H9 (cell line): ENCODE data around the gene ZNF564. TPM values are rescaled to one million over a fixed set of nuclear protein-coding genes. Genes with fewer than 3 reads are reported as not detected.

Experiments
- DNase-seq: peaks from one replicate; pipeline ENCODE4 v3.0.0-alpha.2; 2017
- H2AFZ ChIP-seq: one replicate; pipeline ENCODE4 v1.6.1; 2013; ENCODE audit warnings: mild to moderate bottlenecking, low read length, control low read depth, moderate library complexity
- H2AK5ac ChIP-seq: 2 replicates; pipeline ENCODE4 v1.6.1; 2013; ENCODE audit warnings: low read length, control low read depth, mixed read lengths; ENCODE audit not compliant: insufficient read length
- H2BK120ac ChIP-seq: one replicate; pipeline ENCODE4 v1.6.1; 2013; ENCODE audit warnings: low read depth, mild to moderate bottlenecking, low read length, control low read depth, inconsistent platforms; ENCODE audit not compliant: poor library complexity, severe bottlenecking
- H2BK12ac ChIP-seq: 2 replicates; pipeline ENCODE4 v1.6.1; 2013; ENCODE audit warnings: low read length, control low read depth, mixed read lengths, low read depth; ENCODE audit not compliant: insufficient read length
- H2BK15ac ChIP-seq: 2 replicates; pipeline ENCODE4 v1.6.1; 2013; ENCODE audit warnings: low read depth, low read length, control low read depth
- H2BK20ac ChIP-seq: one replicate; pipeline ENCODE4 v1.6.1; 2013; ENCODE audit warnings: low read depth, mild to moderate bottlenecking, low read length, control low read depth, inconsistent platforms; ENCODE audit not compliant: poor library complexity, severe bottlenecking
- H2BK5ac ChIP-seq: 2 replicates; pipeline ENCODE4 v1.6.1; 2013; ENCODE audit warnings: low read length, control low read depth, mixed read lengths; ENCODE audit not compliant: insufficient read length
- H3K14ac ChIP-seq: 2 replicates; pipeline ENCODE4 v1.6.1; 2013; ENCODE audit warnings: low read length, control low read depth; ENCODE audit not compliant: insufficient read depth
- H3K18ac ChIP-seq: 2 replicates; pipeline ENCODE4 v1.6.1; 2013; ENCODE audit warnings: low read depth, mild to moderate bottlenecking, mixed read lengths, low read length, control low read depth; ENCODE audit not compliant: insufficient read length
- H3K23ac ChIP-seq: 2 replicates; pipeline ENCODE4 v1.6.1; 2013; ENCODE audit warnings: low read length, control low read depth, mixed read lengths, low read depth; ENCODE audit not compliant: insufficient read length
- H3K23me2 ChIP-seq: 2 replicates; pipeline ENCODE4 v1.6.1; 2013; ENCODE audit warnings: low read depth, mild to moderate bottlenecking, mixed read lengths, low read length, control low read depth; ENCODE audit not compliant: insufficient read length, poor library complexity, severe bottlenecking
- H3K27ac ChIP-seq: 2 replicates; pipeline ENCODE4 v1.5.1; 2013; ENCODE audit warnings: low read length, control low read depth, mixed read lengths, low read depth; ENCODE audit not compliant: insufficient read length
- H3K27me3 ChIP-seq: 2 replicates; pipeline ENCODE4 v1.6.1; 2013; ENCODE audit warnings: low read length, control low read depth, inconsistent platforms; ENCODE audit not compliant: insufficient read depth
- H3K4ac ChIP-seq: 2 replicates; pipeline ENCODE4 v1.6.1; 2013; ENCODE audit warnings: low read depth, mild to moderate bottlenecking, control low read depth, inconsistent platforms, low read length, moderate library complexity
- H3K4me1 ChIP-seq: 2 replicates; pipeline ENCODE4 v1.6.1; 2013; ENCODE audit warnings: low read length, control low read depth, inconsistent platforms; ENCODE audit not compliant: insufficient read depth
- H3K4me2 ChIP-seq: 2 replicates; pipeline ENCODE4 v1.6.1; 2013; ENCODE audit warnings: low read length, control low read depth, mixed read lengths; ENCODE audit not compliant: insufficient read length, insufficient read depth
- H3K56ac ChIP-seq: 2 replicates; pipeline ENCODE4 v1.6.1; 2013; ENCODE audit warnings: low read depth, mild to moderate bottlenecking, mixed read lengths, low read length, control low read depth; ENCODE audit not compliant: insufficient read length
- H3K79me1 ChIP-seq: 2 replicates; pipeline ENCODE4 v1.6.1; 2013; ENCODE audit warnings: low read depth, mild to moderate bottlenecking, moderate library complexity, low read length, control low read depth, inconsistent platforms; ENCODE audit not compliant: insufficient read depth, poor library complexity, severe bottlenecking
- H3K79me2 ChIP-seq: 2 replicates; pipeline ENCODE4 v1.6.1; 2013; ENCODE audit warnings: low read length, control low read depth, inconsistent platforms; ENCODE audit not compliant: insufficient read depth
- H3K9ac ChIP-seq: 2 replicates; pipeline ENCODE4 v1.6.1; 2013; ENCODE audit warnings: low read length, control low read depth, mixed read lengths; ENCODE audit not compliant: insufficient read length; ENCODE audit errors: extremely low read depth
- H3K9me3 ChIP-seq: one replicate; pipeline ENCODE4 v1.6.1; 2013; ENCODE audit warnings: low read depth, low read length, inconsistent platforms; ENCODE audit not compliant: control insufficient read depth
- H3T11ph ChIP-seq: one replicate; pipeline ENCODE4 v1.6.1; 2013; ENCODE audit warnings: mild to moderate bottlenecking, low read length, control low read depth, inconsistent platforms
- H4K20me1 ChIP-seq: one replicate; pipeline ENCODE4 v1.6.1; 2013; ENCODE audit not compliant: control insufficient read depth, insufficient read length, insufficient read depth
- H4K5ac ChIP-seq: 2 replicates; pipeline ENCODE4 v1.6.1; 2013; ENCODE audit warnings: low read depth, mild to moderate bottlenecking, mixed read lengths, low read length, control low read depth; ENCODE audit not compliant: insufficient read length
- H4K8ac ChIP-seq: replicated peaks from 2 replicates; pipeline ENCODE4 v1.6.1; 2013; ENCODE audit warnings: low read length, control low read depth, mixed read lengths, low read depth; ENCODE audit not compliant: insufficient read length
- H4K91ac ChIP-seq: 2 replicates; pipeline ENCODE4 v1.6.1; 2013; ENCODE audit warnings: low read depth, mild to moderate bottlenecking, moderate library complexity, mixed read lengths, low read length, control low read depth; ENCODE audit not compliant: insufficient read length
- H3K27ac Mint-ChIP-seq, 3 experiments: 2 replicates in 2 of 3; 3 replicates in 1 of 3; pipeline ENCODE4 v1.8.0; 2020 to 2021; ENCODE audit warnings: mixed read lengths in 3 of 3, mild to moderate bottlenecking in 1 of 3, moderate library complexity in 1 of 3
- H3K27me3 Mint-ChIP-seq: 2 replicates; pipeline ENCODE4 v1.8.0; 2021; ENCODE audit warnings: low read depth, mild to moderate bottlenecking, moderate library complexity, mixed read lengths
- H3K36me3 Mint-ChIP-seq, 3 experiments: 2 replicates in 2 of 3; 3 replicates in 1 of 3; pipeline ENCODE4 v1.8.0; 2020 to 2021; ENCODE audit warnings: low read depth in 3 of 3, mixed read lengths in 3 of 3; ENCODE audit not compliant: insufficient read depth in 1 of 3
- H3K4me1 Mint-ChIP-seq, 2 experiments: 2 replicates each; pipeline ENCODE4 v1.8.0; 2020; ENCODE audit warnings: mixed read lengths in 2 of 2
- H3K4me3 Mint-ChIP-seq, 2 experiments: 2 replicates in 1 of 2; 3 replicates in 1 of 2; pipeline ENCODE4 v1.8.0; 2020 to 2021; ENCODE audit warnings: mild to moderate bottlenecking in 2 of 2, mixed read lengths in 2 of 2, moderate library complexity in 1 of 2
- H3K9me3 Mint-ChIP-seq, 2 experiments: 2 replicates in 1 of 2; 3 replicates in 1 of 2; pipeline ENCODE4 v1.8.0; 2020; ENCODE audit warnings: mild to moderate bottlenecking in 2 of 2, mixed read lengths in 2 of 2, moderate library complexity in 1 of 2
- WGBS: extraction: QIAGEN DNeasy Blood & Tissue Kit; methylation state at CpG from one replicate; pipeline ENCODE4 v1.1.7; 2013; ENCODE audit warnings: missing lambda C conversion rate, low lambda C conversion rate, mixed read lengths; ENCODE audit not compliant: insufficient read length; ENCODE audit errors: extremely low coverage; 5-methylcytosine and 5-hydroxymethylcytosine counted together
- total RNA-seq: library from RNA; stranded (reverse); gene quantifications from 2 replicates; pipeline ENCODE4 v1.2.1, GENCODE V29; 2021
- TF ChIP-seq, protein P1 (sequence below): fragments of 200-600 bp; sonication (generic); conservative IDR thresholded peaks from 3 replicates; pipeline ENCODE4 v1.8.0; 2021; ENCODE audit warnings: antibody characterized with exemption, mild to moderate bottlenecking

ZNF564 gene
- total RNA-seq, 1 experiment from 2014 or later = 11.3 TPM

DNA sequence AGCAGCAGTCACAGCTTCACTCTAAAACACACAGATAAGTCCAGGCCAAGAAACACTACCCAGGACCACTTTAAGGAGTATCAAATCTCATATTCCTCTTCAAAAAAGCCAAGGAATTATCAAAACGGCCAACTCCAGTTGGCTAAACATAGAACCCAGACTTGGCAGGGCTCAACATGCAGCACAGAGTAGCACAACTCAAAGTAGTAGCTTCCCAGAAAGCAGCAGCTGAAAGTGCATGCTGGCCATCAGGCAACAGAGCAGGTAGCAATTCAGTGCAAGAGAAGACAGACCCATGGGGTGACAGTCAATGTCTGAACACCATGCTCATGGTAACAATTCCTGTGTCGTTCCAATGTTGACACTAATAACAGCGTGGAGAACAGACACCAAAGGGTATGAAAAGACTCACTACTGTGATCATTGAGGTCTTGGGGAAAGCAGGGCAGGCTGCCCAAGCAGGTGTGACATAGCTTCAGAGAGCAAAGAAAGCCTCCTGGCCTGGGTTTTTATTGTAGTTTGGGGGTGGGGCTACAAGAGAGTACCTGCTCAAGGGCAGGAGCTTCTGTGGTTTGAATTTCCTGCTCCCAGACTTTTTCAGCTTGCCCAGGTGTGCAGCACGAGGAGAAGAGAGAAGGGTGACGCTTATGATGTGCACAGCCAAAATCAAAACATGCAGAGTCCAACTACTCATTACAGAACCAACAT lies 72.9 kb downstream of the ZNF564 start:
- Histone ChIP-seq H3T11ph (no peak overlapping the region), H4K20me1 (no peaks in the 10 kb centered on the region), H3K9me3 (no peaks in the 10 kb centered on the region), H4K91ac (no peak overlapping the region), H3K79me1 (peaks cover 3% of the 10 kb centered on the region), H4K8ac (no peak overlapping the region), H2AFZ (no peak overlapping the region), H3K79me2 (0 out of 2 replicates have a peak, but pooled peaks cover 2% of the 10 kb centered on the region), H3K4me1 (no peaks in the 10 kb centered on the region), H3K9ac (no peak overlapping the region), H3K14ac (no peak overlapping the region), H3K18ac (no peak overlapping the region), H4K5ac (peak overlapping the region; percentile 91), H2BK20ac (no peak overlapping the region), H3K23ac (no peak overlapping the region), H3K56ac (no peak overlapping the region), H2BK5ac (peak overlapping the region; percentile 38), H2BK120ac (no peak overlapping the region), H2BK12ac (no peak overlapping the region), H3K4me2 (no peak overlapping the region), H3K27me3 (no peaks in the 10 kb centered on the region), H3K27ac (no peak overlapping the region), H2BK15ac (no peak overlapping the region), H3K4ac (no peak overlapping the region), H2AK5ac (no peak overlapping the region), H3K23me2 (no peaks in the 10 kb centered on the region)
- Mint-ChIP-seq H3K36me3 (peaks cover 0 to 1% (median 0%) of the 10 kb centered on the region in 3 experiments; a peak in 3 of 7 replicates), H3K4me3 (no peak overlapping the region; a peak in 1 of 5 replicates), H3K4me1 (peaks cover 5 to 10% of the 10 kb centered on the region in 2 experiments), H3K27ac (peak overlapping the region in 1 of 3 experiments; percentile 68; a peak in 3 of 7 replicates), H3K27me3 (no peaks in the 10 kb centered on the region), H3K9me3 (peaks cover 0 to 21% of the 10 kb centered on the region in 2 experiments; a peak in 3 of 5 replicates)
- no peak for DNase-seq
- no CpG with 5 or more reads among the region's 5 CpGs for WGBS
- TF ChIP-seq, protein P1, sequence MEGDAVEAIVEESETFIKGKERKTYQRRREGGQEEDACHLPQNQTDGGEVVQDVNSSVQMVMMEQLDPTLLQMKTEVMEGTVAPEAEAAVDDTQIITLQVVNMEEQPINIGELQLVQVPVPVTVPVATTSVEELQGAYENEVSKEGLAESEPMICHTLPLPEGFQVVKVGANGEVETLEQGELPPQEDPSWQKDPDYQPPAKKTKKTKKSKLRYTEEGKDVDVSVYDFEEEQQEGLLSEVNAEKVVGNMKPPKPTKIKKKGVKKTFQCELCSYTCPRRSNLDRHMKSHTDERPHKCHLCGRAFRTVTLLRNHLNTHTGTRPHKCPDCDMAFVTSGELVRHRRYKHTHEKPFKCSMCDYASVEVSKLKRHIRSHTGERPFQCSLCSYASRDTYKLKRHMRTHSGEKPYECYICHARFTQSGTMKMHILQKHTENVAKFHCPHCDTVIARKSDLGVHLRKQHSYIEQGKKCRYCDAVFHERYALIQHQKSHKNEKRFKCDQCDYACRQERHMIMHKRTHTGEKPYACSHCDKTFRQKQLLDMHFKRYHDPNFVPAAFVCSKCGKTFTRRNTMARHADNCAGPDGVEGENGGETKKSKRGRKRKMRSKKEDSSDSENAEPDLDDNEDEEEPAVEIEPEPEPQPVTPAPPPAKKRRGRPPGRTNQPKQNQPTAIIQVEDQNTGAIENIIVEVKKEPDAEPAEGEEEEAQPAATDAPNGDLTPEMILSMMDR = no peak

Other genes starting within 250 kb of the ZNF564 start
- 1.9 TPM in 2 replicates for gene ZNF563, start 217.8 kb downstream of the ZNF564 start, total RNA-seq
- 3.7 and 4.0 TPM in 2 replicates for gene ZNF442, start 185.8 kb downstream of the ZNF564 start, total RNA-seq
- gene ZNF799, start 150.2 kb downstream of the ZNF564 start, total RNA-seq = 4.1 and 5.2 TPM in 2 replicates
- gene ZNF443, start 110.5 kb downstream of the ZNF564 start, total RNA-seq = 9.4 TPM in 2 replicates
- gene ZNF709, start 66.7 kb downstream of the ZNF564 start, total RNA-seq = 2.1 and 3.8 TPM in 2 replicates
- 9.7 and 10.1 TPM in 2 replicates for gene ZNF490, start 59.3 kb upstream of the ZNF564 start, total RNA-seq
- 20.2 and 22.8 TPM in 2 replicates for gene ZNF791, start 59.4 kb upstream of the ZNF564 start, total RNA-seq
- 89.2 and 93.5 TPM in 2 replicates for gene MAN2B1, start 115.3 kb upstream of the ZNF564 start, total RNA-seq
- 19.2 and 21.0 TPM in 2 replicates for gene WDR83, start 115.3 kb upstream of the ZNF564 start, total RNA-seq
- 82.9 and 94.9 TPM in 2 replicates for gene DHPS, start 130.4 kb upstream of the ZNF564 start, total RNA-seq
- gene GNG14, start 136.5 kb upstream of the ZNF564 start, total RNA-seq = not detected in 2 replicates
- 10.8 and 11.7 TPM in 2 replicates for gene FBXW9, start 145.1 kb upstream of the ZNF564 start, total RNA-seq
- gene TNPO2, start 172.4 kb upstream of the ZNF564 start, total RNA-seq = 149 and 159 TPM in 2 replicates
- gene TRIR, start 183.2 kb upstream of the ZNF564 start, total RNA-seq = 154 and 161 TPM in 2 replicates
- 81.3 and 81.6 TPM in 2 replicates for gene GET3, start 186.0 kb upstream of the ZNF564 start, total RNA-seq
- 1.6 and 2.0 TPM in 2 replicates for gene BEST2, start 200.3 kb upstream of the ZNF564 start, total RNA-seq
- gene HOOK2, start 224.1 kb upstream of the ZNF564 start, total RNA-seq = 56.8 and 64.7 TPM in 2 replicates
- gene JUNB, start 240.0 kb upstream of the ZNF564 start, total RNA-seq = 15.9 and 18.0 TPM in 2 replicates